IMR-90 (cell line): ENCODE results near the gene POU2AF1. TPM values are rescaled to one million over a fixed set of nuclear protein-coding genes. Genes with fewer than 3 reads are reported as not detected.

Source experiments
- ATAC-seq: fragments of 200-7000 bp; cut with Tn5 transposase; 2 replicates; pipeline ENCODE4 v1.9.1; 2020; ENCODE audit warnings: low read depth, mild to moderate bottlenecking, moderate library complexity
- BruUV-seq: library from RNA; stranded (reverse); fragments of 400-500 nt; replicated peaks from 2 replicates; lab custom pipeline; 2021; lab: Mats Ljungman, UMichigan
- CTCF ChIA-PET: fragments of 300-600 bp; formaldehyde crosslinking; extraction: SDS; loops from one replicate; lab custom pipeline; 2021; ENCODE audit warnings: antibody characterized with exemption; lab: Yijun Ruan, JAX
- POLR2A ChIA-PET: fragments of 300-600 bp; sonication (Branson Sonifier 250); formaldehyde crosslinking; loops from one replicate; lab custom pipeline; 2022; ENCODE audit warnings: antibody characterized with exemption; ENCODE audit not compliant: unreplicated experiment; lab: Charles Lee
- DNase-seq: peaks from one replicate; pipeline ENCODE4 v3.0.0; 2013
- H2AFZ ChIP-seq: replicated peaks from 2 replicates; pipeline ENCODE3; 2013; ENCODE audit warnings: low read length, mild to moderate bottlenecking; ENCODE audit not compliant: poor library complexity
- H2AK5ac ChIP-seq: 2 replicates; pipeline ENCODE4 v1.6.1; 2013; ENCODE audit warnings: low read depth, low read length, inconsistent platforms
- H2AK9ac ChIP-seq: replicated peaks from 2 replicates; pipeline ENCODE3; 2013; ENCODE audit warnings: mild to moderate bottlenecking, low read depth, low read length, moderate library complexity; ENCODE audit not compliant: poor library complexity
- H2BK120ac ChIP-seq: 2 replicates; pipeline ENCODE4 v1.6.1; 2013; ENCODE audit warnings: low read depth, low read length, inconsistent platforms
- H2BK15ac ChIP-seq: 3 replicates; pipeline ENCODE4 v1.6.1; 2013; ENCODE audit warnings: low read depth, low read length, inconsistent platforms
- H2BK20ac ChIP-seq: 2 replicates; pipeline ENCODE4 v1.6.1; 2013; ENCODE audit warnings: low read depth, mild to moderate bottlenecking, inconsistent platforms, low read length, moderate library complexity
- H2BK5ac ChIP-seq: 2 replicates; pipeline ENCODE4 v1.6.1; 2013; ENCODE audit warnings: mild to moderate bottlenecking, low read depth, low read length, inconsistent platforms; ENCODE audit not compliant: poor library complexity, severe bottlenecking
- H3K14ac ChIP-seq: replicated peaks from 2 replicates; pipeline ENCODE4 v1.6.1; 2013; ENCODE audit warnings: low read depth, low read length, inconsistent platforms
- H3K18ac ChIP-seq: 2 replicates; pipeline ENCODE4 v1.6.1; 2013; ENCODE audit warnings: low read depth, low read length, control low read depth
- H3K23ac ChIP-seq: 2 replicates; pipeline ENCODE4 v1.6.1; 2013; ENCODE audit warnings: low read depth, low read length, inconsistent platforms
- H3K27ac ChIP-seq: 2 replicates; pipeline ENCODE4 v1.5.1; 2013; ENCODE audit warnings: mild to moderate bottlenecking, control low read depth, low read length; ENCODE audit not compliant: insufficient read depth
- H3K27me3 ChIP-seq: 2 replicates; pipeline ENCODE4 v1.6.1; 2013; ENCODE audit warnings: low read length; ENCODE audit not compliant: control insufficient read depth, insufficient read depth
- H3K36me3 ChIP-seq: 2 replicates; pipeline ENCODE4 v1.6.1; 2013; ENCODE audit warnings: low read length, mixed read lengths; ENCODE audit not compliant: control insufficient read depth, insufficient read depth
- H3K4ac ChIP-seq: 2 replicates; pipeline ENCODE4 v1.6.1; 2013; ENCODE audit warnings: low read depth, low read length, inconsistent platforms
- H3K4me1 ChIP-seq: 2 replicates; pipeline ENCODE4 v1.6.1; 2013; ENCODE audit warnings: low read length, mixed read lengths; ENCODE audit not compliant: control insufficient read depth, insufficient read depth
- H3K4me2 ChIP-seq: 2 replicates; pipeline ENCODE4 v1.6.1; 2013; ENCODE audit warnings: low read depth, mild to moderate bottlenecking, control low read depth, low read length, moderate library complexity
- H3K4me3 ChIP-seq: 2 replicates; pipeline ENCODE4 v1.5.1; 2013; ENCODE audit warnings: low read depth, mild to moderate bottlenecking, control low read depth, low read length, moderate library complexity; ENCODE audit not compliant: insufficient read depth
- H3K56ac ChIP-seq: 2 replicates; pipeline ENCODE4 v1.6.1; 2013; ENCODE audit warnings: low read length, inconsistent platforms; ENCODE audit not compliant: insufficient read depth; ENCODE audit errors: extremely low read depth
- H3K79me1 ChIP-seq, 2 experiments: 2 replicates each; pipeline ENCODE4 v1.6.1; 2013; ENCODE audit warnings: low read length in 2 of 2, inconsistent platforms in 1 of 2, low read depth in 1 of 2
- H3K9ac ChIP-seq: 2 replicates; pipeline ENCODE4 v1.6.1; 2013; ENCODE audit warnings: low read depth, low read length, control low read depth
- H3K9me1 ChIP-seq: 2 replicates; pipeline ENCODE4 v1.6.1; 2013; ENCODE audit warnings: low read length, inconsistent platforms; ENCODE audit not compliant: insufficient read depth
- H3K9me3 ChIP-seq: 2 replicates; pipeline ENCODE4 v1.6.1; 2013; ENCODE audit warnings: low read length; ENCODE audit not compliant: control insufficient read depth, insufficient read depth
- H4K20me1 ChIP-seq: 2 replicates; pipeline ENCODE4 v1.6.1; 2013; ENCODE audit warnings: low read length, inconsistent platforms; ENCODE audit not compliant: insufficient read depth
- H4K5ac ChIP-seq: 2 replicates; pipeline ENCODE4 v1.6.1; 2013; ENCODE audit warnings: mild to moderate bottlenecking, low read depth, low read length, control low read depth
- H4K8ac ChIP-seq, 2 experiments: 2 replicates each; pipeline ENCODE4 v1.6.1; 2013; ENCODE audit warnings: low read depth in 2 of 2, low read length in 2 of 2, control low read depth in 1 of 2, inconsistent platforms in 1 of 2
- H4K91ac ChIP-seq: 2 replicates; pipeline ENCODE4 v1.6.1; 2013; ENCODE audit warnings: low read depth, low read length, inconsistent platforms; ENCODE audit not compliant: insufficient read depth
- CEBPB ChIP-seq: IDR thresholded peaks from 2 replicates; pipeline ENCODE4 v1.6.1; 2012; ENCODE audit warnings: low read depth, low read length, improper control_type of control experiment
- CHD1 ChIP-seq: IDR thresholded peaks from 2 replicates; pipeline ENCODE4 v1.6.1; 2012; ENCODE audit warnings: low read depth, low read length, improper control_type of control experiment
- FOS ChIP-seq: fragments of 150-350 bp; IDR thresholded peaks from 2 replicates; pipeline ENCODE4 v1.6.1; 2016; ENCODE audit warnings: low read depth, low read length
- NFE2L2 ChIP-seq: fragments of 150-350 bp; IDR thresholded peaks from 2 replicates; pipeline ENCODE4 v1.6.1; 2016; ENCODE audit warnings: low read depth, mild to moderate bottlenecking, low read length
- POLR2A ChIP-seq: IDR thresholded peaks from 2 replicates; pipeline ENCODE4 v1.6.1; 2012; ENCODE audit warnings: mild to moderate bottlenecking, low read depth, low read length
- RFX5 ChIP-seq: IDR thresholded peaks from 2 replicates; pipeline ENCODE4 v1.8.0; 2012; ENCODE audit warnings: low read depth, mild to moderate bottlenecking, low read length, moderate library complexity
- USF2 ChIP-seq: fragments of 150-350 bp; IDR thresholded peaks from 2 replicates; pipeline ENCODE4 v1.6.1; 2017; ENCODE audit warnings: mild to moderate bottlenecking, antibody characterized with exemption, low read length, low read depth
- WGBS, 2 experiments: methylation state at CpG; one replicate each; pipeline versions ENCODE4 v1.1.5 to v1.1.7; 2013; ENCODE audit warnings: missing lambda C conversion rate in 2 of 2; ENCODE audit not compliant: insufficient read length in 1 of 2; ENCODE audit errors: extremely low coverage in 2 of 2; 5-methylcytosine and 5-hydroxymethylcytosine counted together
- dilution Hi-C: fragments of 300-500 bp; cut with HindIII; formaldehyde crosslinking; loops from one replicate; pipeline ENCODE4 v1.14.3; 2018; ENCODE audit warnings: low sequenced_read_pairs; ENCODE audit not compliant: unreplicated experiment
- in situ Hi-C: fragments of 300-500 bp; cut with MboI; formaldehyde crosslinking; loops from 3 replicates; pipeline ENCODE4 v1.14.3; 2019; ENCODE audit warnings: low sequenced_read_pairs, inconsistent platforms, mixed read lengths
- intact Hi-C: fragments of 100-400 bp; cut with micrococcal nuclease; formaldehyde crosslinking; loops from 2 replicates; pipeline ENCODE4 v1.10.0; 2022
- polyA plus RNA-seq, 3 experiments: library from polyadenylated mRNA; depleted of rRNA; stranded (reverse); fragments of >200 nt; gene quantifications; 2 replicates each; pipeline ENCODE4 v1.2.3, GENCODE V29; 2012; ENCODE audit warnings: low replicate concordance in 1 of 3
- total RNA-seq: library from RNA; depleted of rRNA; stranded (reverse); fragments of >200 nt; gene quantifications from 2 replicates; pipeline ENCODE4 v1.2.3, GENCODE V29; 2012
- TF ChIP-seq, protein P1 (sequence below): fragments of 150-350 bp; IDR thresholded peaks from 2 replicates; pipeline ENCODE4 v1.6.1; 2016; ENCODE audit warnings: low read depth, mild to moderate bottlenecking, low read length, moderate library complexity, borderline replicate concordance
- TF ChIP-seq, protein P2 (sequence below): conservative IDR thresholded peaks from 2 replicates; pipeline ENCODE4 v1.5.1; 2012; ENCODE audit warnings: mild to moderate bottlenecking, low read depth, low read length, improper control_type of control experiment

POU2AF1 gene
- total and polyA plus RNA-seq, 2 of the 4 experiments (the other 2 are of a cell fraction), result not detected

GRCh38 chr11:111426617-111427016 lies 47.5 kb upstream of the POU2AF1 start:
- no peak overlapping the region for H4K5ac ChIP-seq
- no peak overlapping the region for H3K23ac ChIP-seq
- no peak overlapping the region for H2BK15ac ChIP-seq
- POLR2A ChIA-PET, result no interaction called here
- no peak for ATAC-seq
- DNase-seq, result no peak
- no peak overlapping the region for H4K8ac ChIP-seq
- no peak overlapping the region for H3K56ac ChIP-seq
- H2AFZ ChIP-seq, result no peak overlapping the region
- H3K9me1 ChIP-seq, result no peaks in the 10 kb centered on the region
- H3K4ac ChIP-seq, result no peak overlapping the region
- BruUV-seq, result no TSS peak
- H2BK120ac ChIP-seq, result no peak overlapping the region
- peaks cover 16% of the 10 kb centered on the region for H3K27me3 ChIP-seq
- no peaks in the 10 kb centered on the region for H3K36me3 ChIP-seq
- WGBS, 2 experiments, result 80% methylated on average over 1 of the region's 6 CpGs; no CpG with 5 or more reads in 1 of the 2 experiments
- H3K4me2 ChIP-seq, result no peak overlapping the region
- H2AK9ac ChIP-seq, result no peak overlapping the region
- no peak overlapping the region for H2AK5ac ChIP-seq
- no peak overlapping the region for H2BK20ac ChIP-seq
- no peak overlapping the region for H3K4me3 ChIP-seq
- no peak overlapping the region for H4K91ac ChIP-seq
- in situ Hi-C loops (loop anchor here (25.0 kb wide), 2 partner anchors 964 to 1214 kb away; no protein-coding TSS in a partner anchor), intact Hi-C loops (no loop called here), dilution Hi-C loops (no loop called here)
- H3K79me1 ChIP-seq, result no peaks in the 10 kb centered on the region
- H3K18ac ChIP-seq, result no peak overlapping the region
- H3K4me1 ChIP-seq, result no peaks in the 10 kb centered on the region
- CTCF ChIA-PET, result no interaction called here
- H3K27ac ChIP-seq, result no peak overlapping the region
- H4K20me1 ChIP-seq, result no peaks in the 10 kb centered on the region
- TF ChIP-seq, protein P1, sequence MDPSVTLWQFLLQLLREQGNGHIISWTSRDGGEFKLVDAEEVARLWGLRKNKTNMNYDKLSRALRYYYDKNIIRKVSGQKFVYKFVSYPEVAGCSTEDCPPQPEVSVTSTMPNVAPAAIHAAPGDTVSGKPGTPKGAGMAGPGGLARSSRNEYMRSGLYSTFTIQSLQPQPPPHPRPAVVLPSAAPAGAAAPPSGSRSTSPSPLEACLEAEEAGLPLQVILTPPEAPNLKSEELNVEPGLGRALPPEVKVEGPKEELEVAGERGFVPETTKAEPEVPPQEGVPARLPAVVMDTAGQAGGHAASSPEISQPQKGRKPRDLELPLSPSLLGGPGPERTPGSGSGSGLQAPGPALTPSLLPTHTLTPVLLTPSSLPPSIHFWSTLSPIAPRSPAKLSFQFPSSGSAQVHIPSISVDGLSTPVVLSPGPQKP, result no peak
- TF ChIP-seq NFE2L2 (no peak), RFX5 (no peak), FOS (no peak), POLR2A (no peak), CHD1 (no peak), CEBPB (no peak), USF2 (no peak)
- TF ChIP-seq, protein P2, sequence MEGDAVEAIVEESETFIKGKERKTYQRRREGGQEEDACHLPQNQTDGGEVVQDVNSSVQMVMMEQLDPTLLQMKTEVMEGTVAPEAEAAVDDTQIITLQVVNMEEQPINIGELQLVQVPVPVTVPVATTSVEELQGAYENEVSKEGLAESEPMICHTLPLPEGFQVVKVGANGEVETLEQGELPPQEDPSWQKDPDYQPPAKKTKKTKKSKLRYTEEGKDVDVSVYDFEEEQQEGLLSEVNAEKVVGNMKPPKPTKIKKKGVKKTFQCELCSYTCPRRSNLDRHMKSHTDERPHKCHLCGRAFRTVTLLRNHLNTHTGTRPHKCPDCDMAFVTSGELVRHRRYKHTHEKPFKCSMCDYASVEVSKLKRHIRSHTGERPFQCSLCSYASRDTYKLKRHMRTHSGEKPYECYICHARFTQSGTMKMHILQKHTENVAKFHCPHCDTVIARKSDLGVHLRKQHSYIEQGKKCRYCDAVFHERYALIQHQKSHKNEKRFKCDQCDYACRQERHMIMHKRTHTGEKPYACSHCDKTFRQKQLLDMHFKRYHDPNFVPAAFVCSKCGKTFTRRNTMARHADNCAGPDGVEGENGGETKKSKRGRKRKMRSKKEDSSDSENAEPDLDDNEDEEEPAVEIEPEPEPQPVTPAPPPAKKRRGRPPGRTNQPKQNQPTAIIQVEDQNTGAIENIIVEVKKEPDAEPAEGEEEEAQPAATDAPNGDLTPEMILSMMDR, result no peak
- H2BK5ac ChIP-seq, result no peak overlapping the region
- H3K14ac ChIP-seq, result no peak overlapping the region
- H3K9me3 ChIP-seq, result no peaks in the 10 kb centered on the region
- no peak overlapping the region for H3K9ac ChIP-seq
